ENCODE results near the gene DTYMK. TPM values are rescaled to one million over a fixed set of nuclear protein-coding genes. Genes with fewer than 3 reads are reported as not detected.

Gene DTYMK
- total RNA-seq, 1 donor from 2014 or later = 14.9 TPM

- Histone ChIP-seq H3K4me3 (no peak overlapping the region), H3K9me3 (no peaks in the 10 kb centered on the region), H3K27me3 (no peaks in the 10 kb centered on the region), H3K4me1 (peaks cover 3% of the 10 kb centered on the region), H3K27ac (peak overlapping the region; percentile 30), H3K36me3 (peaks cover 43% of the 10 kb centered on the region)
- intact Hi-C loops (cut with DNase I) = no loop called here
- TF ChIP-seq, protein P1, sequence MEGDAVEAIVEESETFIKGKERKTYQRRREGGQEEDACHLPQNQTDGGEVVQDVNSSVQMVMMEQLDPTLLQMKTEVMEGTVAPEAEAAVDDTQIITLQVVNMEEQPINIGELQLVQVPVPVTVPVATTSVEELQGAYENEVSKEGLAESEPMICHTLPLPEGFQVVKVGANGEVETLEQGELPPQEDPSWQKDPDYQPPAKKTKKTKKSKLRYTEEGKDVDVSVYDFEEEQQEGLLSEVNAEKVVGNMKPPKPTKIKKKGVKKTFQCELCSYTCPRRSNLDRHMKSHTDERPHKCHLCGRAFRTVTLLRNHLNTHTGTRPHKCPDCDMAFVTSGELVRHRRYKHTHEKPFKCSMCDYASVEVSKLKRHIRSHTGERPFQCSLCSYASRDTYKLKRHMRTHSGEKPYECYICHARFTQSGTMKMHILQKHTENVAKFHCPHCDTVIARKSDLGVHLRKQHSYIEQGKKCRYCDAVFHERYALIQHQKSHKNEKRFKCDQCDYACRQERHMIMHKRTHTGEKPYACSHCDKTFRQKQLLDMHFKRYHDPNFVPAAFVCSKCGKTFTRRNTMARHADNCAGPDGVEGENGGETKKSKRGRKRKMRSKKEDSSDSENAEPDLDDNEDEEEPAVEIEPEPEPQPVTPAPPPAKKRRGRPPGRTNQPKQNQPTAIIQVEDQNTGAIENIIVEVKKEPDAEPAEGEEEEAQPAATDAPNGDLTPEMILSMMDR (IDR thresholded peaks at IDR 0.05) = no peak
- DNase-seq = no peak
- no peak for ATAC-seq
Measured at GRCh38 chr2:241629762-241630435, 56.7 kb downstream of the DTYMK start.

- ATAC-seq (peak; percentile 23), DNase-seq (no peak)
- TF ChIP-seq, protein P1 (IDR thresholded peaks at IDR 0.05) = no peak
- intact Hi-C loops (cut with DNase I) = no loop called here
- peaks cover 33% of the 10 kb centered on the region for H3K36me3 ChIP-seq
- no peaks in the 10 kb centered on the region for H3K27me3 ChIP-seq
- no peaks in the 10 kb centered on the region for H3K4me1 ChIP-seq
- H3K27ac ChIP-seq = no peak overlapping the region
- no peaks in the 10 kb centered on the region for H3K9me3 ChIP-seq
- no peak overlapping the region for H3K4me3 ChIP-seq
Measured at GRCh38 chr2:241627675-241628074, 58.9 kb downstream of the DTYMK start.

Other genes with a start within 250 kb of the DTYMK start
- 134 TPM for gene STK25, start 178.2 kb downstream of the DTYMK start, total RNA-seq
- gene BOK, start 128.1 kb downstream of the DTYMK start, total RNA-seq = 56.4 TPM
- gene THAP4, start 49.7 kb downstream of the DTYMK start, total RNA-seq = 46.1 TPM
- 72.0 TPM for gene ATG4B, start 49.1 kb downstream of the DTYMK start, total RNA-seq
- gene ING5, start 15.2 kb upstream of the DTYMK start, total RNA-seq = 36.5 TPM
- 28.8 TPM for gene D2HGDH, start 47.8 kb upstream of the DTYMK start, total RNA-seq
- not detected for gene GAL3ST2, start 90.0 kb upstream of the DTYMK start, total RNA-seq
- 0.23 TPM for gene NEU4, start 122.4 kb upstream of the DTYMK start, total RNA-seq
- 1.8 TPM for gene PDCD1, start 172.1 kb upstream of the DTYMK start, total RNA-seq
- not detected for gene RTP5, start 182.9 kb upstream of the DTYMK start, total RNA-seq